Muscle of leg (tissue), 11 donors: ENCODE results near the gene TES. TPM values are rescaled to one million over a fixed set of nuclear protein-coding genes. Genes with fewer than 3 reads are reported as not detected.
"Not testable (repeated sequence)": the region's sequence is repeated elsewhere in the genome, so short reads cannot be mapped to it uniquely, and the experiment has no call there.

Source experiments
- DNase-seq: peaks from one replicate; pipeline ENCODE4 v3.0.0; 2013
- H3K27ac ChIP-seq: one replicate; pipeline ENCODE4 v1.5.1; 2013; ENCODE audit warnings: mild to moderate bottlenecking, low read length, control low read depth
- H3K27me3 ChIP-seq: one replicate; pipeline ENCODE4 v1.6.1; 2013; ENCODE audit warnings: low read length; ENCODE audit not compliant: control insufficient read depth, insufficient read depth
- H3K36me3 ChIP-seq: one replicate; pipeline ENCODE4 v1.6.1; 2013; ENCODE audit warnings: low read length; ENCODE audit not compliant: control insufficient read depth, insufficient read depth
- H3K4me1 ChIP-seq: one replicate; pipeline ENCODE4 v1.6.1; 2013; ENCODE audit warnings: low read length; ENCODE audit not compliant: control insufficient read depth, insufficient read depth
- H3K4me3 ChIP-seq: one replicate; pipeline ENCODE4 v1.5.1; 2013; ENCODE audit warnings: low read length, control low read depth
- H3K9me3 ChIP-seq: replicated peaks from 2 replicates; pipeline ENCODE4 v1.6.1; 2013; ENCODE audit warnings: low read depth, low read length; ENCODE audit not compliant: control insufficient read depth
- WGBS: methylation state at CpG from one replicate; pipeline ENCODE4 v1.1.5; 2013; ENCODE audit warnings: missing lambda C conversion rate; ENCODE audit not compliant: insufficient coverage; 5-methylcytosine and 5-hydroxymethylcytosine counted together
- polyA plus RNA-seq, 8 donors: library from polyadenylated mRNA; unstranded; fragments of 120-200 nt; gene quantifications; one replicate each; pipeline versions ENCODE4 v1.2.1 to v1.2.3, GENCODE V29; 2013; ENCODE audit warnings: inconsistent platforms in 1 of 8, low replicate concordance in 1 of 8; ENCODE audit not compliant: insufficient read length in 8 of 8, insufficient read depth in 1 of 8
- total RNA-seq: library from RNA; stranded (reverse); fragments of 120-200 nt; gene quantifications from one replicate; pipeline ENCODE4 v1.2.4, GENCODE V29; 2013

TES gene
- total and polyA plus RNA-seq, 9 donors: 15.6 to 36.7 (median 22.2) TPM

- no peak for DNase-seq
- H3K4me1 ChIP-seq: no peaks in the 10 kb centered on the region
- no CpG with 5 or more reads among the region's 1 CpG for WGBS
- H3K9me3 ChIP-seq: no peaks in the 10 kb centered on the region
- no peaks in the 10 kb centered on the region for H3K27me3 ChIP-seq
- H3K27ac ChIP-seq: no peak overlapping the region
- H3K4me3 ChIP-seq: no peak overlapping the region
- no peaks in the 10 kb centered on the region for H3K36me3 ChIP-seq
Observed at GRCh38 chr7:116293139-116293538, 82.8 kb downstream of the TES start.

GRCh38 chr7:116293633-116294032, 83.3 kb downstream of the TES start:
- H3K4me3 ChIP-seq: no peak overlapping the region
- no peaks in the 10 kb centered on the region for H3K4me1 ChIP-seq
- H3K27me3 ChIP-seq: no peaks in the 10 kb centered on the region
- DNase-seq: no peak
- H3K9me3 ChIP-seq: peaks cover 4% of the 10 kb centered on the region
- no peak overlapping the region for H3K27ac ChIP-seq
- H3K36me3 ChIP-seq: no peaks in the 10 kb centered on the region
- no CpG with 5 or more reads among the region's 3 CpGs for WGBS

- not testable (repeated sequence) for H3K9me3 ChIP-seq, H3K4me3 ChIP-seq, DNase-seq, H3K36me3 ChIP-seq, H3K4me1 ChIP-seq, H3K27ac ChIP-seq, H3K27me3 ChIP-seq
Observed at GRCh38 chr7:116295903-116296302, 85.6 kb downstream of the TES start.

- Histone ChIP-seq H3K27me3 (no peaks in the 10 kb centered on the region), H3K4me1 (no peaks in the 10 kb centered on the region), H3K4me3 (no peak overlapping the region), H3K9me3 (peaks cover 6% of the 10 kb centered on the region), H3K27ac (no peak overlapping the region), H3K36me3 (no peaks in the 10 kb centered on the region)
- WGBS: 60% methylated on average over 1 of the region's 1 CpG
- DNase-seq: no peak
Observed at GRCh38 chr7:116298055-116298454, 87.7 kb downstream of the TES start.

- Histone ChIP-seq H3K27me3 (no peaks in the 10 kb centered on the region), H3K27ac (no peak overlapping the region), H3K36me3 (no peaks in the 10 kb centered on the region), H3K4me3 (no peak overlapping the region), H3K9me3 (peaks cover 6% of the 10 kb centered on the region), H3K4me1 (no peaks in the 10 kb centered on the region)
- WGBS: no CpG with 5 or more reads among the region's 3 CpGs
- no peak for DNase-seq
Observed at GRCh38 chr7:116298576-116298975, 88.2 kb downstream of the TES start.

GRCh38 chr7:116305485-116306408, 95.4 kb downstream of the TES start:
- Histone ChIP-seq H3K4me1 (no peaks in the 10 kb centered on the region), H3K36me3 (no peaks in the 10 kb centered on the region), H3K4me3 (no peak overlapping the region), H3K27ac (no peak overlapping the region), H3K9me3 (no peaks in the 10 kb centered on the region), H3K27me3 (no peaks in the 10 kb centered on the region)
- DNase-seq: no peak
- 53% methylated on average over 3 of the region's 5 CpGs for WGBS

GRCh38 chr7:116306409-116307048, 96.2 kb downstream of the TES start:
- WGBS: no CpG with 5 or more reads among the region's 2 CpGs
- Histone ChIP-seq H3K27ac (no peak overlapping the region), H3K4me1 (no peaks in the 10 kb centered on the region), H3K9me3 (no peaks in the 10 kb centered on the region), H3K27me3 (no peaks in the 10 kb centered on the region), H3K4me3 (no peak overlapping the region), H3K36me3 (no peaks in the 10 kb centered on the region)
- DNase-seq: no peak

GRCh38 chr7:116307253-116307652, 96.9 kb downstream of the TES start:
- Histone ChIP-seq H3K36me3 (no peaks in the 10 kb centered on the region), H3K9me3 (no peaks in the 10 kb centered on the region), H3K4me3 (no peak overlapping the region), H3K4me1 (no peaks in the 10 kb centered on the region), H3K27ac (no peak overlapping the region), H3K27me3 (no peaks in the 10 kb centered on the region)
- DNase-seq: no peak

Other genes with a start within 250 kb of the TES start
- 1.2 TPM for gene TFEC, start 179.8 kb upstream of the TES start, total RNA-seq
- 1 to 10 TPM; 1.0 to 6.1 (median 1.4) TPM for gene TFEC, start 179.8 kb upstream of the TES start, polyA plus RNA-seq